ENCODE measurements around the gene OR6C3.
"Not testable (repeated sequence)": the region's sequence is repeated elsewhere in the genome, so short reads cannot be mapped to it uniquely, and the experiment has no call there.

The OR6C3 gene

GRCh38 chr12:55330446-55330845, at the start of gene OR6C3:
Gene OR6C3 (plus strand): TSS chr12:55330746. CDS start chr12:55331701, 955 bp downstream.
- Histone ChIP-seq H3K4me1 (ENCODE audit: control insufficient read depth, insufficient read depth, low read length) (no peaks in the 10 kb centered on the region), H3K27me3 (ENCODE audit: control insufficient read depth, insufficient read depth, low read length) (no peaks in the 10 kb centered on the region), H3K36me3 (ENCODE audit: control insufficient read depth, insufficient read depth, low read length) (no peaks in the 10 kb centered on the region), H3K4me3 (ENCODE audit: low read length) (no peak within 1 kb of the TSS), H3K27ac (ENCODE audit: low read length) (no peak within 1 kb of the TSS), H3K9me3 (ENCODE audit: control insufficient read depth, insufficient read depth, low read length) (no peaks in the 10 kb centered on the region)
- DNase-seq (ENCODE audit: low read depth, low spot score): no peak
- no CpG with 5 or more reads among the region's 1 CpG for WGBS (ENCODE audit: insufficient coverage, insufficient read length)

- H3K4me1 ChIP-seq (ENCODE audit: control insufficient read depth, insufficient read depth, low read length): no peaks in the 10 kb centered on the region
- H3K27ac ChIP-seq (ENCODE audit: low read length): no peak overlapping the region
- no peaks in the 10 kb centered on the region for H3K9me3 ChIP-seq (ENCODE audit: control insufficient read depth, insufficient read depth, low read length)
- H3K27me3 ChIP-seq (ENCODE audit: control insufficient read depth, insufficient read depth, low read length): no peaks in the 10 kb centered on the region
- no peak for DNase-seq (ENCODE audit: low read depth, low spot score)
- no CpG with 5 or more reads among the region's 2 CpGs for WGBS (ENCODE audit: insufficient coverage, insufficient read length)
- H3K36me3 ChIP-seq (ENCODE audit: control insufficient read depth, insufficient read depth, low read length): no peaks in the 10 kb centered on the region
- H3K4me3 ChIP-seq (ENCODE audit: low read length): no peak overlapping the region
Measured at GRCh38 chr12:55280991-55281390, 49.6 kb upstream of the OR6C3 start.

- no peaks in the 10 kb centered on the region for H3K4me1 ChIP-seq (ENCODE audit: control insufficient read depth, insufficient read depth, low read length)
- WGBS (ENCODE audit: insufficient coverage, insufficient read length): no CpG with 5 or more reads among the region's 2 CpGs
- no peak overlapping the region for H3K27ac ChIP-seq (ENCODE audit: low read length)
- no peak for DNase-seq (ENCODE audit: low read depth, low spot score)
- H3K9me3 ChIP-seq (ENCODE audit: control insufficient read depth, insufficient read depth, low read length): no peaks in the 10 kb centered on the region
- H3K36me3 ChIP-seq (ENCODE audit: control insufficient read depth, insufficient read depth, low read length): no peaks in the 10 kb centered on the region
- no peaks in the 10 kb centered on the region for H3K27me3 ChIP-seq (ENCODE audit: control insufficient read depth, insufficient read depth, low read length)
- no peak overlapping the region for H3K4me3 ChIP-seq (ENCODE audit: low read length)
Measured at GRCh38 chr12:55289999-55290398, 40.5 kb upstream of the OR6C3 start.

- Histone ChIP-seq H3K27me3 (ENCODE audit: control insufficient read depth, insufficient read depth, low read length) (no peaks in the 10 kb centered on the region), H3K4me1 (ENCODE audit: control insufficient read depth, insufficient read depth, low read length) (no peaks in the 10 kb centered on the region), H3K27ac (ENCODE audit: low read length) (no peak within 1 kb of the TSS), H3K4me3 (ENCODE audit: low read length) (no peak within 1 kb of the TSS), H3K36me3 (ENCODE audit: control insufficient read depth, insufficient read depth, low read length) (no peaks in the 10 kb centered on the region), H3K9me3 (ENCODE audit: control insufficient read depth, insufficient read depth, low read length) (no peaks in the 10 kb centered on the region)
- no peak for DNase-seq (ENCODE audit: low read depth, low spot score)
- WGBS (ENCODE audit: insufficient coverage, insufficient read length): no CpG with 5 or more reads among the region's 2 CpGs
Measured at GRCh38 chr12:55296469-55296868, 34.1 kb upstream of the OR6C3 start, which contains the start of gene OR6C6. Gene OR6C6 (minus strand): TSS chr12:55296569. CDS start chr12:55295232, 1,337 bp downstream.

- Histone ChIP-seq H3K27me3 (ENCODE audit: control insufficient read depth, insufficient read depth, low read length) (no peaks in the 10 kb centered on the region), H3K9me3 (ENCODE audit: control insufficient read depth, insufficient read depth, low read length) (no peaks in the 10 kb centered on the region), H3K4me1 (ENCODE audit: control insufficient read depth, insufficient read depth, low read length) (no peaks in the 10 kb centered on the region), H3K4me3 (ENCODE audit: low read length) (no peak within 1 kb of the TSS), H3K36me3 (ENCODE audit: control insufficient read depth, insufficient read depth, low read length) (no peaks in the 10 kb centered on the region), H3K27ac (ENCODE audit: low read length) (no peak within 1 kb of the TSS)
- no peak for DNase-seq (ENCODE audit: low read depth, low spot score)
- no CpG with 5 or more reads among the region's 2 CpGs for WGBS (ENCODE audit: insufficient coverage, insufficient read length)
Measured at GRCh38 chr12:55314043-55314442, 16.5 kb upstream of the OR6C3 start, which contains the start of gene OR6C1. Gene OR6C1 (plus strand): TSS chr12:55314343. CDS start chr12:55320600, 6,257 bp downstream.

- H3K27ac ChIP-seq (ENCODE audit: low read length): no peak overlapping the region
- whole genome bisulfite sequencing (ENCODE audit: insufficient coverage, insufficient read length): no CpG with 5 or more reads among the region's 4 CpGs
- no peaks in the 10 kb centered on the region for H3K27me3 ChIP-seq (ENCODE audit: control insufficient read depth, insufficient read depth, low read length)
- H3K4me3 ChIP-seq (ENCODE audit: low read length): no peak overlapping the region
- DNase-seq (ENCODE audit: low read depth, low spot score): no peak
- H3K9me3 ChIP-seq (ENCODE audit: control insufficient read depth, insufficient read depth, low read length): no peaks in the 10 kb centered on the region
- H3K4me1 ChIP-seq (ENCODE audit: control insufficient read depth, insufficient read depth, low read length): no peaks in the 10 kb centered on the region
- no peaks in the 10 kb centered on the region for H3K36me3 ChIP-seq (ENCODE audit: control insufficient read depth, insufficient read depth, low read length)
Measured at GRCh38 chr12:55320201-55320600, 10.3 kb upstream of the OR6C3 start.

- not testable (repeated sequence) for H3K4me1 ChIP-seq (ENCODE audit: control insufficient read depth, insufficient read depth, low read length); H3K4me3 ChIP-seq (ENCODE audit: low read length); H3K36me3 ChIP-seq (ENCODE audit: control insufficient read depth, insufficient read depth, low read length); H3K27me3 ChIP-seq (ENCODE audit: control insufficient read depth, insufficient read depth, low read length); H3K9me3 ChIP-seq (ENCODE audit: control insufficient read depth, insufficient read depth, low read length); H3K27ac ChIP-seq (ENCODE audit: low read length); DNase-seq (ENCODE audit: low read depth, low spot score)
- whole genome bisulfite sequencing (ENCODE audit: insufficient coverage, insufficient read length): no CpG with 5 or more reads among the region's 6 CpGs
Measured at GRCh38 chr12:55325801-55326200, 4.7 kb upstream of the OR6C3 start.

- H3K4me3 ChIP-seq (ENCODE audit: low read length): no peak overlapping the region
- no peak overlapping the region for H3K27ac ChIP-seq (ENCODE audit: low read length)
- H3K4me1 ChIP-seq (ENCODE audit: control insufficient read depth, insufficient read depth, low read length): no peaks in the 10 kb centered on the region; the same call in 1 of the 2 replicates
- H3K36me3 ChIP-seq (ENCODE audit: control insufficient read depth, insufficient read depth, low read length): no peaks in the 10 kb centered on the region
- no peaks in the 10 kb centered on the region for H3K27me3 ChIP-seq (ENCODE audit: control insufficient read depth, insufficient read depth, low read length)
- no CpG with 5 or more reads among the region's 10 CpGs for WGBS (ENCODE audit: insufficient coverage, insufficient read length)
- no peak for DNase-seq (ENCODE audit: low read depth, low spot score)
- H3K9me3 ChIP-seq (ENCODE audit: control insufficient read depth, insufficient read depth, low read length): no peaks in the 10 kb centered on the region
Measured at GRCh38 chr12:55336002-55336401, 5.5 kb downstream of the OR6C3 start.

GRCh38 chr12:55355338-55355737, 24.8 kb downstream of the OR6C3 start:
- DNase-seq (ENCODE audit: low read depth, low spot score); H3K27me3 ChIP-seq (ENCODE audit: control insufficient read depth, insufficient read depth, low read length): not testable (repeated sequence)

GRCh38 chr12:55362675-55363074, 32.1 kb downstream of the OR6C3 start, which contains the start of gene OR6C75:
Gene OR6C75 (plus strand): TSS chr12:55362975. CDS start chr12:55365111, 2,136 bp downstream.
- DNase-seq (ENCODE audit: low read depth, low spot score): no peak
- Histone ChIP-seq H3K36me3 (ENCODE audit: control insufficient read depth, insufficient read depth, low read length) (no peaks in the 10 kb centered on the region), H3K9me3 (ENCODE audit: control insufficient read depth, insufficient read depth, low read length) (no peaks in the 10 kb centered on the region), H3K4me3 (ENCODE audit: low read length) (no peak within 1 kb of the TSS), H3K27me3 (ENCODE audit: control insufficient read depth, insufficient read depth, low read length) (no peaks in the 10 kb centered on the region), H3K4me1 (ENCODE audit: control insufficient read depth, insufficient read depth, low read length) (no peaks in the 10 kb centered on the region), H3K27ac (ENCODE audit: low read length) (no peak within 1 kb of the TSS)
- no CpG with 5 or more reads among the region's 4 CpGs for WGBS (ENCODE audit: insufficient coverage, insufficient read length)

More at GRCh38 chr12:55355338-55355737, 24.8 kb downstream of the OR6C3 start:
- WGBS (ENCODE audit: insufficient coverage, insufficient read length): no CpG with 5 or more reads among the region's 4 CpGs
- not testable (repeated sequence) for H3K4me3 ChIP-seq (ENCODE audit: low read length); H3K9me3 ChIP-seq (ENCODE audit: control insufficient read depth, insufficient read depth, low read length); H3K36me3 ChIP-seq (ENCODE audit: control insufficient read depth, insufficient read depth, low read length); H3K4me1 ChIP-seq (ENCODE audit: control insufficient read depth, insufficient read depth, low read length); H3K27ac ChIP-seq (ENCODE audit: low read length)

- WGBS (ENCODE audit: insufficient coverage, insufficient read length): no CpG with 5 or more reads among the region's 3 CpGs
- no peaks in the 10 kb centered on the region for H3K9me3 ChIP-seq (ENCODE audit: control insufficient read depth, insufficient read depth, low read length)
- DNase-seq (ENCODE audit: low read depth, low spot score): no peak
Measured at GRCh38 chr12:55365086-55365485, 34.5 kb downstream of the OR6C3 start.

More at GRCh38 chr12:55365086-55365485, 34.5 kb downstream of the OR6C3 start:
- Histone ChIP-seq H3K27me3 (ENCODE audit: control insufficient read depth, insufficient read depth, low read length) (no peaks in the 10 kb centered on the region), H3K27ac (ENCODE audit: low read length) (no peak overlapping the region), H3K4me1 (ENCODE audit: control insufficient read depth, insufficient read depth, low read length) (no peaks in the 10 kb centered on the region), H3K4me3 (ENCODE audit: low read length) (no peak overlapping the region), H3K36me3 (ENCODE audit: control insufficient read depth, insufficient read depth, low read length) (no peaks in the 10 kb centered on the region)

Measured in iPS DF 6.9 (cell line).